ENCODE measurements around the gene XRCC4.

The XRCC4 gene

GRCh38 chr5:83392766-83393503, 315.6 kb downstream of the XRCC4 start:
- DNase-seq (ENCODE audit: low spot score): no peak

GRCh38 chr5:83393504-83393866, 316.1 kb downstream of the XRCC4 start:
- no peak for DNase-seq (ENCODE audit: low spot score)

- DNase-seq (ENCODE audit: low spot score): no peak
These were observed 316.8 kb downstream of the XRCC4 start for GRCh38 chr5:83394190-83394589.

GRCh38 chr5:83396662-83397061, 319.3 kb downstream of the XRCC4 start:
- DNase-seq (ENCODE audit: low spot score): no peak

- no peak for DNase-seq (ENCODE audit: low spot score)
These were observed 320.3 kb downstream of the XRCC4 start for GRCh38 chr5:83397658-83398057.

- no peak for DNase-seq (ENCODE audit: low spot score)
These were observed 322.9 kb downstream of the XRCC4 start for GRCh38 chr5:83400241-83400640.

- DNase-seq (ENCODE audit: low spot score): no peak
These were observed 323.4 kb downstream of the XRCC4 start for GRCh38 chr5:83400701-83401100.

GRCh38 chr5:83401122-83401731, 323.9 kb downstream of the XRCC4 start:
- DNase-seq (ENCODE audit: low spot score): no peak

- no peak for DNase-seq (ENCODE audit: low spot score)
These were observed 324.4 kb downstream of the XRCC4 start for GRCh38 chr5:83401775-83402174.

Data from hepatic stellate cell (primary cell).